ENCODE measurements around the gene CCDC80.

- TF ChIP-seq, protein P1, sequence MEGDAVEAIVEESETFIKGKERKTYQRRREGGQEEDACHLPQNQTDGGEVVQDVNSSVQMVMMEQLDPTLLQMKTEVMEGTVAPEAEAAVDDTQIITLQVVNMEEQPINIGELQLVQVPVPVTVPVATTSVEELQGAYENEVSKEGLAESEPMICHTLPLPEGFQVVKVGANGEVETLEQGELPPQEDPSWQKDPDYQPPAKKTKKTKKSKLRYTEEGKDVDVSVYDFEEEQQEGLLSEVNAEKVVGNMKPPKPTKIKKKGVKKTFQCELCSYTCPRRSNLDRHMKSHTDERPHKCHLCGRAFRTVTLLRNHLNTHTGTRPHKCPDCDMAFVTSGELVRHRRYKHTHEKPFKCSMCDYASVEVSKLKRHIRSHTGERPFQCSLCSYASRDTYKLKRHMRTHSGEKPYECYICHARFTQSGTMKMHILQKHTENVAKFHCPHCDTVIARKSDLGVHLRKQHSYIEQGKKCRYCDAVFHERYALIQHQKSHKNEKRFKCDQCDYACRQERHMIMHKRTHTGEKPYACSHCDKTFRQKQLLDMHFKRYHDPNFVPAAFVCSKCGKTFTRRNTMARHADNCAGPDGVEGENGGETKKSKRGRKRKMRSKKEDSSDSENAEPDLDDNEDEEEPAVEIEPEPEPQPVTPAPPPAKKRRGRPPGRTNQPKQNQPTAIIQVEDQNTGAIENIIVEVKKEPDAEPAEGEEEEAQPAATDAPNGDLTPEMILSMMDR (IDR thresholded peaks at IDR 0.05), result no peak
- no peak for TF ChIP-seq POLR2A (IDR thresholded peaks at IDR 0.05)
Observed at GRCh38 chr3:112587336-112587735, 53.6 kb downstream of the CCDC80 start.
